Peyer's patch (tissue), 4 donors: ENCODE measurements around the gene PARD6B. TPM values are rescaled to one million over a fixed set of nuclear protein-coding genes. Genes with fewer than 3 reads are reported as not detected.
"Not testable (repeated sequence)": the region's sequence is repeated elsewhere in the genome, so short reads cannot be mapped to it uniquely, and the experiment has no call there.

Experiments used
- DNase-seq, 3 donors: peaks; one replicate each; pipeline ENCODE4 v3.0.0-alpha.2; 2017 to 2019
- H3K27ac ChIP-seq, 4 donors: fragments of 200-600 bp; sonication (generic); one replicate each; pipeline ENCODE4 v1.5.1; 2016 to 2019
- H3K27me3 ChIP-seq, 2 donors: fragments of 200-600 bp; sonication (generic); one replicate each; pipeline ENCODE4 v1.5.1; 2019
- H3K36me3 ChIP-seq, 3 donors: fragments of 200-600 bp; sonication (generic); one replicate each; pipeline ENCODE4 v1.5.1; 2016 to 2019
- H3K4me1 ChIP-seq, 4 donors: fragments of 200-600 bp; sonication (generic); one replicate each; pipeline ENCODE4 v1.5.1; 2016 to 2019
- H3K4me3 ChIP-seq, 4 donors: fragments of 200-600 bp; sonication (generic); 1 replicate in 3 of 4; 2 replicates in 1 of 4; pipeline ENCODE4 v1.5.1; 2016 to 2019; ENCODE audit warnings: mild to moderate bottlenecking in 1 of 4
- H3K9me3 ChIP-seq, 4 donors: fragments of 200-600 bp; sonication (generic); one replicate each; pipeline ENCODE4 v1.5.1; 2016 to 2019; ENCODE audit warnings: mild to moderate bottlenecking in 1 of 4
- CTCF ChIP-seq, 6 experiments: fragments of 450-650 bp in 4 of 6; fragments of 200-600 bp in 2 of 6; sonication (generic) in 1 of 6; IDR thresholded peaks; one replicate each; pipeline ENCODE4 v1.5.1; 2017 to 2019; ENCODE audit warnings: antibody characterized with exemption in 6 of 6, mild to moderate bottlenecking in 3 of 6, moderate library complexity in 1 of 6
- POLR2A ChIP-seq, 2 donors: fragments of 450-650 bp; IDR thresholded peaks; one replicate each; pipeline ENCODE4 v1.5.1; 2017; ENCODE audit warnings: antibody characterized with exemption in 2 of 2, mild to moderate bottlenecking in 2 of 2, moderate library complexity in 2 of 2
- total RNA-seq, 4 donors: library from RNA; depleted of rRNA; stranded (reverse); fragments of >200 nt; gene quantifications; one replicate each; pipeline ENCODE4 v1.1.0, GENCODE V29; 2016

PARD6B gene
- total RNA-seq, 4 donors from 2014 or later: 6.6 to 27.0 (median 18.4) TPM

GRCh38 chr20:50789968-50790650, 58.7 kb downstream of the PARD6B start:
- peaks cover 0 to 23% (median 4%) of the 10 kb centered on the region in 4 donors for H3K4me1 ChIP-seq
- TF ChIP-seq POLR2A (IDR thresholded peaks at IDR 0.05) (no peak), CTCF (IDR thresholded peaks at IDR 0.05) (no peak)
- H3K9me3 ChIP-seq: no peaks in the 10 kb centered on the region
- no peak overlapping the region for H3K4me3 ChIP-seq
- H3K27me3 ChIP-seq: no peaks in the 10 kb centered on the region
- DNase-seq: no peak
- H3K27ac ChIP-seq: peak overlapping the region; percentile 53 to 80 (median 64)
- no peaks in the 10 kb centered on the region for H3K36me3 ChIP-seq

- peak; percentile 67 to 83 (median 78) for TF ChIP-seq CTCF (IDR thresholded peaks at IDR 0.05)
- no peak for TF ChIP-seq POLR2A (IDR thresholded peaks at IDR 0.05)
- H3K27ac ChIP-seq: peak overlapping the region; percentile 53 to 80 (median 64)
- H3K36me3 ChIP-seq: no peaks in the 10 kb centered on the region
- no peaks in the 10 kb centered on the region for H3K27me3 ChIP-seq
- peaks cover 0 to 28% (median 4%) of the 10 kb centered on the region in 4 donors for H3K4me1 ChIP-seq
- DNase-seq: peak; percentile 81 to 94 (median 93)
- no peaks in the 10 kb centered on the region for H3K9me3 ChIP-seq
- peak overlapping the region in 1 of 4 donors; percentile 28 for H3K4me3 ChIP-seq
These were observed 59.4 kb downstream of the PARD6B start for GRCh38 chr20:50790651-50791277.

GRCh38 chr20:50792708-50793574, 61.6 kb downstream of the PARD6B start:
- Histone ChIP-seq H3K27ac (no peak overlapping the region), H3K4me1 (peaks cover 0 to 28% (median 4%) of the 10 kb centered on the region in 4 donors), H3K4me3 (no peak overlapping the region), H3K36me3 (no peaks in the 10 kb centered on the region), H3K27me3 (no peaks in the 10 kb centered on the region), H3K9me3 (no peaks in the 10 kb centered on the region)
- TF ChIP-seq CTCF (IDR thresholded peaks at IDR 0.05): no peak
- TF ChIP-seq POLR2A (IDR thresholded peaks at IDR 0.05): no peak
- no peak for DNase-seq

GRCh38 chr20:50793575-50794016, 62.2 kb downstream of the PARD6B start:
- peaks cover 0 to 28% (median 4%) of the 10 kb centered on the region in 4 donors for H3K4me1 ChIP-seq
- H3K4me3 ChIP-seq, H3K27ac ChIP-seq, H3K27me3 ChIP-seq, H3K9me3 ChIP-seq, H3K36me3 ChIP-seq: not testable (repeated sequence)
- TF ChIP-seq CTCF (IDR thresholded peaks at IDR 0.05): peak in 3 of 6 experiments; percentile 29 to 42 (median 36)
- peak in 2 of 3 donors; percentile 52 to 76 for DNase-seq

- TF ChIP-seq POLR2A (IDR thresholded peaks at IDR 0.05): no peak
- TF ChIP-seq CTCF (IDR thresholded peaks at IDR 0.05): no peak
- DNase-seq: no peak
- H3K27ac ChIP-seq: peak overlapping the region in 3 of 4 donors; percentile 11 to 97 (median 59)
- H3K4me3 ChIP-seq: peak overlapping the region; percentile 78 to 97 (median 86)
- H3K4me1 ChIP-seq: peaks cover 0 to 28% (median 4%) of the 10 kb centered on the region in 4 donors
- H3K9me3 ChIP-seq: no peaks in the 10 kb centered on the region
- H3K36me3 ChIP-seq: no peaks in the 10 kb centered on the region
- no peaks in the 10 kb centered on the region for H3K27me3 ChIP-seq
These were observed 62.9 kb downstream of the PARD6B start for GRCh38 chr20:50794181-50794845.
